ENCODE results near the gene UCK2.

UCK2 gene

GRCh38 chr1:165942927-165943597 is 115.6 kb downstream of the UCK2 start:
- DNase-seq, result no peak

- DNase-seq, result no peak
These were observed 118.5 kb downstream of the UCK2 start for GRCh38 chr1:165945911-165946310.

GRCh38 chr1:165947797-165948455 is 120.5 kb downstream of the UCK2 start:
- no peak for DNase-seq

GRCh38 chr1:165949335-165950130 is 122.1 kb downstream of the UCK2 start:
- no peak for DNase-seq

GRCh38 chr1:165954940-165955339 is 127.5 kb downstream of the UCK2 start:
- DNase-seq, result no peak

GRCh38 chr1:165958306-165958705 is 130.9 kb downstream of the UCK2 start:
- no peak for DNase-seq

- no peak for DNase-seq
These were observed 132.7 kb downstream of the UCK2 start for GRCh38 chr1:165960136-165960535.

- no peak for DNase-seq
These were observed 133.5 kb downstream of the UCK2 start for GRCh38 chr1:165960881-165961280.

All from NK-92 treated with Interleukin-12 subunit alpha and Interleukin-12 subunit beta, amount 100 ng/mL, for 24 hours (cell line).